ENCODE results near the gene DNMT1.

DNA sequence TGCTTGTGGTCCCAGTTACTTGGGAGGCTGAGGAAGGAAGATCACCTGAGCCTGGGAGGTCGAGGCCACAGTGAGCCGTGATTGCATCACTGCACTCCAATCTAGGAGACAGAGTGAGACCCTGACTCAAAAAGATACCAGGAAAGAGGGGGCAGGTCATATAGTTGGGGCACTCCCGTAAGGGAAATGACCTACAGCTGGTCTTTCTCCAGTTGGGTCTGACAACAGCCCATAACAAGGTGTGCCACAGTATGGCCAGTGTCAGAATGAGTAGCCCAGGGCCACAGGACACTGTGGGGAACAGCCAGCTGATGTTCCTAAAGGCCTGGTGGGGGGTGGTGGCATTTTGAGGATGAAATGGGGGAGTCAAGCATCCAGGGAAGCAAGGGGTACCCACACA lies 10.8 kb downstream of the DNMT1 start:
- TF ChIP-seq POLR2AphosphoS5 (IDR thresholded peaks at IDR 0.05) = no peak
- TF ChIP-seq EP300 (conservative IDR thresholded peaks at IDR 0.05; ENCODE audit: poor library complexity, severe bottlenecking) = no peak
- TF ChIP-seq CTCF (IDR thresholded peaks at IDR 0.05; ENCODE audit: poor library complexity, severe bottlenecking) = no peak
- no peak for TF ChIP-seq EZH2 (IDR thresholded peaks at IDR 0.05; ENCODE audit: borderline replicate concordance, insufficient read depth, low read length, poor library complexity, severe bottlenecking)
- no peak for TF ChIP-seq TAF1 (IDR thresholded peaks at IDR 0.05; ENCODE audit: low read depth)
- TF ChIP-seq RAD21 (conservative IDR thresholded peaks at IDR 0.05) = no peak
- no peak for TF ChIP-seq REST (IDR thresholded peaks at IDR 0.05; ENCODE audit: borderline replicate concordance)
- no peak for TF ChIP-seq SMC3 (conservative IDR thresholded peaks at IDR 0.05; ENCODE audit: poor library complexity)
